Activated effector memory CD4-positive, alpha-beta T cell treated with anti-CD3 and anti-CD28 coated beads, Interleukin-2, amount 50 U/mL, for 16 hours (primary cell): Measurements from ENCODE around the gene THSD7A.

Experiments used
- DNase-seq: peaks from one replicate; pipeline ENCODE4 v3.0.0-alpha.2; 2020

THSD7A gene

DNA sequence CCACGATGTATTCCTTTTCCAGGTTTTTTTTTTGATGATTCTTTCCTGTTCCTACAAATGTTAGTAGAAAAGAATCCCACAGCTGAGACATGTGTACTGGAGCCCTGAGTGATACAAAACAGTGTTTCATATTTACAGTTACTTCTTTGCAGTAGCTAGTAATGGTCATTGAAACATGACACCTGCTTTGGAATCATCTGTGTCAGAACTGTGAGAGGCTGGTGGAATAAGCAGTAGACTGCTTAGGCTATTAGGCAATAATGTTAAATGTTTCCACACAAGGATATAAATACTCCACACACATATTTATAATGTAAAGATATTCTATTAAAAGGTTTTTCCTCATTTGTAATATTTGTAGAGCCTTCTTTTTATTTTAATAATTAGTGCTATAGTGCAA is 394.0 kb downstream of the THSD7A start:
- no peak for DNase-seq

GRCh38 chr7:11436773-11437524 is 395.0 kb downstream of the THSD7A start:
- no peak for DNase-seq

GRCh38 chr7:11436316-11436715 is 395.7 kb downstream of the THSD7A start:
- DNase-seq = no peak

GRCh38 chr7:11434366-11434765 is 397.6 kb downstream of the THSD7A start:
- no peak for DNase-seq

- no peak for DNase-seq
Measured at GRCh38 chr7:11430841-11431240, 401.2 kb downstream of the THSD7A start.

- no peak for DNase-seq
Measured at GRCh38 chr7:11430112-11430511, 401.9 kb downstream of the THSD7A start.

DNA sequence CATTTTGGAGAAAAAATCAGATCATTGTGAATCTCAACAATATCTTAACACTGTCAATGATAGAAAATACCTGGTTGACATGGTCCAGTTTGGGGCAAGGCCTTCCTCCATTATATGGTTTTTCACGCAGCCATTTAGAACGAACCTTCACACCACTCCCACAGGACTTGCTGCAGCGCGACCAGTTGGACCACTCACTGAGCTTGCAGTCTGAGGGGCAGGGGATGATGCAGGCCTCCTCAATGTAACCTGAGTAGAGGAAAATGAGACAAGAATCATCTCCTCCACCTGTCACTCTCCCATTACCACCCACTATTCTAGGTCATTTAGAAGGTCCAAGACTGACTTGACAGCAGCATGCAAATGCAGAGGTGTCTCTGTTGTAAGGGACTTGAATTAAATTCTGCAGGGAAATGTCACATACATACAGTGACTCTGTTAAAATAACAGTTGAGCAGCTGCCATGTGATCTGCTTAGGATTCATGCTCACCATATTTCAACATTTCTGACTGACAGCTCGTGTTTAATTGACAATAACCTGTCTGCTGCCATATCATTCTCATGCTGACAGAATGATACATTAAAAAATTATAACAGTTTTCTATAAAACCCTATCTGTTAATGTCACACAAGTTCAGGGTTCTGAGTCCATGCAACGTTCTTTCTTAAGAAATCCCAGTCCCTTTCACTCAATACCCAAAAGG is 403.0 kb downstream of the THSD7A start:
- DNase-seq = no peak

GRCh38 chr7:11427686-11428273 is 404.2 kb downstream of the THSD7A start:
- no peak for DNase-seq

GRCh38 chr7:11424006-11424405 is 408.0 kb downstream of the THSD7A start:
- no peak for DNase-seq

GRCh38 chr7:11420049-11420448 is 411.9 kb downstream of the THSD7A start:
- no peak for DNase-seq

DNA sequence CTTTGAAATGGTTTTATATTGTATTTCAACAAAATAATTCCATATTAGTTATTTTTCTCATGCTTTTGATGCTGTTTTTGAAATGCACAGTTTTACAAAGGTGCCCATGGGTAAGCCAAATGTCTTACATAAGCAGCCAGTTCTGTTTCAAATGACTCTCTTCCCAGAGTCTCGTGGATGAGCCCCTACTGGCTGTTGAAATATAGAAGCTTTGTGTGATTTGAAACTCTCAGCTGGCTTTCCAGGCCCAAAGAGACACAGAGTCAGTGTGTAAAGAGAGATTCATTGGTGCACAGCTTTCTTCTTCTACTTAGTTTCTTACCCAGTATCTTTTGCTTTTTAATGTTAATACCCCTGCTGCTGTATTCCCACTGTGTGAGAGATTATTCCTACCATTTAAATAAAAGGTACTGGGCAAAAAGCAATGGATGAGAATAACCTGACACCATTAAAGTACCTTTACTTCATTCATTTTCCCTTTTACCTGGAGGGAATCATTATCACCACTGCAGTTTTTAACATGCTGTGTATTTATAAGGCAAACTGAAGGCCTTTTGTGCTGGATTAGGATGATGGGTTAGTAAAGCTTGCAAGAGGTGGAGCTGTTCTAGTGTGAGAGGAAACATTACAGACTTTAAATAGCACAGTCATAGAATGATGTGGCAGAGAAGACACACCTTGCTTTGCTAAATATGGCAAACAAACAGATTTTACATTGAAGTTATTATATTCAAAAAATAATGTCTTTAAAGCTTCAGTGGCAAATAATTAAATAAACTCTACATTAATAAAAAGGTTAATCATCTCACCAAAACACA is 415.1 kb downstream of the THSD7A start:
- DNase-seq = no peak

- DNase-seq = no peak
Measured at GRCh38 chr7:11415101-11415500, 416.9 kb downstream of the THSD7A start.

DNA sequence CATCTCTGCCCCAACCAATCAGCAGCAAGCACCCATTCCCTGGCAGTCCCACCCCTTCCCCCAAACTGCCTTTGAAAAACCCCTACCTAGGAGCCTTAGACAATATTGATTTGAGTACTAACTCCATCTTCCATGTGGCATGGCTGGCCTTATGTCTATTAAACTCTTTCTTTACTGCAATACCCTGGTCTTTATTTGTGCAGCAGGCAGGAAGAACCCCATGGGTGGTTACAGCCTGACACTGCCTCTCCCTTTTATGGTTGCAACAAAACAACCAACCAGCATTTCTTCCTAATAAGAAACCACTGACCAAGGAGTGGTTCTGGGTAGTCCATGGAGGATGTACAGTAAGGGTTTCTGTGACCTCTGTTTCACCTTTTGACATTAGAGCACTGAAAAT is 418.1 kb downstream of the THSD7A start:
- no peak for DNase-seq

- no peak for DNase-seq
Measured at GRCh38 chr7:11412036-11412435, 420.0 kb downstream of the THSD7A start.

- no peak for DNase-seq
Measured at GRCh38 chr7:11410656-11411644, 421.0 kb downstream of the THSD7A start.

- no peak for DNase-seq
Measured at GRCh38 chr7:11404355-11404754, 427.6 kb downstream of the THSD7A start.

- no peak for DNase-seq
Measured at GRCh38 chr7:11403781-11404180, 428.2 kb downstream of the THSD7A start.

DNA sequence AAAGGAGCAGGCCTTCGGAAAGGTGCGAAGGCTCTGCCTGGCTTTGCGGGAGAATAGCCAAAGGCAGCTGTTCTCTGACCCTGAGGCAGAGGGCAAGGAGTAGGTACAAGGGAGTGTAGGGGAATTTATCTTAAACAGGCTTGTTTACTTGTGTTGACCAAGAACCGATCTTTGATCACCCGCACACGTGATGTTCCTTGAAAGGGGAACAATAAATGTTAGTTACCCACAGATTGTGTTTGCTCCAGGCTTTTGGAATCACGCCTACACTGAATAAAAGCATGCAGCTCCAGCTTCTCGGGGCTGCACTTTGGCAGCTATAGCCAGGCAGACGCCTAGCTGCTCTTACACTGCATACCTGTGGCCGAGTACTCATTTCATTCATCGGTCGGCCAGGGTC is 437.6 kb downstream of the THSD7A start:
- DNase-seq = no peak

DNA sequence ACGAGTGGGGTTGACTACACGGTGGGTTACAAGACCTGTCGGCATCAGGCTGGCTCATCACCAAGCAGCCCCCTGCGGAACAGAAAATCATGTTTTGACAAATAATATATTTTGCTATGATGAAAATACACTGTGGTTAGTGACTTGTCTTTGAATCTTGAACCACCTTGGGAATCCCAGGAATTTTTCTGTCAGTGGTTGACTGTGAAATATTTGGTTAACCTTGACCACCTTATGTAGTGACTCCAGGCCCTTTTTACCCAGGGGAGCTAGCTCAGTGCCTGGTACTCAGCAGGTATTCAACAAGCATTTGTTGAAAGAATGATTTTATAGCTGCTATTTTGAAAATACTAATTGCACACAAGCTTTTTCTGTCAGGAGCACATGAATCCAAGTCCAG is 452.4 kb downstream of the THSD7A start:
- DNase-seq = no peak

GRCh38 chr7:11376529-11376928 is 455.5 kb downstream of the THSD7A start:
- DNase-seq = no peak

DNA sequence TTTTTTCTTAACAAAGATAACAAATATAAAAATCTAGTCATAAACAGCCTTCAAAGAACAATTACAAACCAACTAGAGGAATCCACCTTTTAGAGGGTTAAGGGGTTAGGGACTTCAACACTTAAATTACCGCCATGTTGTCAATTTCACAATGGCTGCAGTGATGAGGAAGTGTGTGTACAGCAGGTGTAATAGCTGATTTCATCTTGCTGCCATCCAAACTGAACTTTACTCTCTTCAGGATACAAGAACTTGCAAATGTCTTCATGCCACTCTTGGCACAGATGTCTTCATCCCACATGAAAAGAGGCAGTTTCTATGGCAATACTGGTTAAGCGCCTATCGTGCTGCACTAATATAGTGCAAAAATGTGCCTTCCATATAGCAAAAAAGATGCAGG is 457.4 kb downstream of the THSD7A start:
- no peak for DNase-seq

GRCh38 chr7:11373546-11374142 is 458.4 kb downstream of the THSD7A start:
- no peak for DNase-seq
